Smooth muscle cell (in vitro differentiated cells): ENCODE data around the gene ZNF526. TPM values are rescaled to one million over a fixed set of nuclear protein-coding genes. Genes with fewer than 3 reads are reported as not detected.
A peak's percentile ranks its signal among the peaks of the same experiment; 100 is the strongest.

ENCODE experiments used
- DNase-seq: peaks from one replicate; lab custom pipeline; 2025; ENCODE audit not compliant: unreplicated experiment; lab: John Stamatoyannopoulos, UW
- H2AFZ ChIP-seq: fragments of 200-600 bp; sonication (generic); 2 replicates; pipeline ENCODE4 v1.6.0; 2016; ENCODE audit warnings: antibody characterized with exemption, low read depth, mild to moderate bottlenecking
- H3F3A ChIP-seq: fragments of 200-600 bp; sonication (generic); 2 replicates; pipeline ENCODE4 v1.6.0; 2017; ENCODE audit warnings: antibody characterized with exemption, low read depth
- H3K27ac ChIP-seq: fragments of 200-600 bp; sonication (generic); 2 replicates; pipeline ENCODE4 v1.5.1; 2016; ENCODE audit warnings: low read depth, mild to moderate bottlenecking
- H3K27me3 ChIP-seq: fragments of 200-600 bp; sonication (generic); 2 replicates; pipeline ENCODE4 v1.6.1; 2016; ENCODE audit warnings: low read depth, mild to moderate bottlenecking
- H3K36me3 ChIP-seq: fragments of 200-600 bp; sonication (generic); 2 replicates; pipeline ENCODE4 v1.5.1; 2016; ENCODE audit warnings: low read depth
- H3K4me1 ChIP-seq: fragments of 200-600 bp; sonication (generic); 2 replicates; pipeline ENCODE4 v1.5.1; 2016; ENCODE audit warnings: low read depth
- H3K4me2 ChIP-seq: fragments of 200-600 bp; sonication (generic); 2 replicates; pipeline ENCODE4 v1.6.0; 2016; ENCODE audit warnings: mild to moderate bottlenecking
- H3K4me3 ChIP-seq: fragments of 200-600 bp; sonication (generic); 2 replicates; pipeline ENCODE4 v1.5.1; 2016; ENCODE audit warnings: mild to moderate bottlenecking
- H3K79me2 ChIP-seq: fragments of 200-600 bp; sonication (generic); 2 replicates; pipeline ENCODE4 v1.6.0; 2016; ENCODE audit warnings: low read depth, mild to moderate bottlenecking
- H3K9ac ChIP-seq: fragments of 200-600 bp; sonication (generic); 2 replicates; pipeline ENCODE4 v1.6.0; 2016; ENCODE audit warnings: low read depth
- H3K9me3 ChIP-seq: fragments of 200-600 bp; sonication (generic); replicated peaks from 2 replicates; pipeline ENCODE4 v1.5.1; 2016; ENCODE audit warnings: low read depth
- H4K20me1 ChIP-seq: fragments of 200-600 bp; sonication (generic); 2 replicates; pipeline ENCODE4 v1.6.0; 2016; ENCODE audit warnings: low read depth
- CTCF ChIP-seq: fragments of 200-600 bp; sonication (generic); IDR thresholded peaks from 2 replicates; pipeline ENCODE4 v1.5.1; 2017; ENCODE audit warnings: borderline replicate concordance, mild to moderate bottlenecking, antibody characterized with exemption; ENCODE audit not compliant: insufficient read depth, poor library complexity, severe bottlenecking
- WGBS: methylation state at CpG from one replicate; pipeline ENCODE4 v1.1.7; 2016; ENCODE audit warnings: low lambda C conversion rate; 5-methylcytosine and 5-hydroxymethylcytosine counted together
- polyA plus RNA-seq: library from polyadenylated mRNA; unstranded; fragments of >200 nt; fragmentation: Nextera tagmentation; extraction: Ambion mirVana; gene quantifications from 2 replicates; pipeline ENCODE4 v1.2.1, GENCODE V29; 2016
- total RNA-seq: library from RNA; depleted of rRNA; stranded (reverse); fragments of >200 nt; gene quantifications from 2 replicates; pipeline ENCODE4 v1.2.3, GENCODE V29; 2014

ZNF526 gene
- total and polyA plus RNA-seq, 2 experiments from 2014 or later = 5.0 to 12.1 TPM

GRCh38 chr19:42177686-42178019 is 42.5 kb upstream of the ZNF526 start:
- Histone ChIP-seq H3K4me3 (no peak overlapping the region), H2AFZ (no peak overlapping the region), H3K4me1 (no peaks in the 10 kb centered on the region), H3K27me3 (peaks cover 82% of the 10 kb centered on the region), H3K9ac (no peak overlapping the region), H3K27ac (no peak overlapping the region), H3F3A (no peaks in the 10 kb centered on the region), H3K36me3 (no peaks in the 10 kb centered on the region), H3K79me2 (no peaks in the 10 kb centered on the region), H3K9me3 (no peaks in the 10 kb centered on the region), H4K20me1 (no peaks in the 10 kb centered on the region), H3K4me2 (no peak overlapping the region)
- no peak for TF ChIP-seq CTCF
- WGBS = 61% methylated on average over 3 of the region's 3 CpGs
- DNase-seq = no peak

GRCh38 chr19:42178791-42179674 is 41.1 kb upstream of the ZNF526 start:
- Histone ChIP-seq H3K4me1 (no peaks in the 10 kb centered on the region), H3K4me3 (no peak overlapping the region), H3K27me3 (peaks cover 79% of the 10 kb centered on the region), H4K20me1 (no peaks in the 10 kb centered on the region), H3K27ac (no peak overlapping the region), H2AFZ (no peak overlapping the region), H3K36me3 (no peaks in the 10 kb centered on the region), H3K79me2 (no peaks in the 10 kb centered on the region), H3K9me3 (no peaks in the 10 kb centered on the region), H3F3A (no peaks in the 10 kb centered on the region), H3K9ac (no peak overlapping the region), H3K4me2 (no peak overlapping the region)
- TF ChIP-seq CTCF = peak; percentile 39
- no peak for DNase-seq
- WGBS = 52% methylated on average over 5 of the region's 13 CpGs

GRCh38 chr19:42184401-42184861 is 35.7 kb upstream of the ZNF526 start:
- peak overlapping the region; percentile 26 for H3K27ac ChIP-seq
- no peaks in the 10 kb centered on the region for H3K79me2 ChIP-seq
- H2AFZ ChIP-seq = no peak overlapping the region
- H4K20me1 ChIP-seq = no peaks in the 10 kb centered on the region
- whole genome bisulfite sequencing = 9% methylated on average over 1 of the region's 1 CpG
- no peaks in the 10 kb centered on the region for H3K36me3 ChIP-seq
- peaks cover 4% of the 10 kb centered on the region for H3F3A ChIP-seq
- peak overlapping the region; percentile 43 for H3K4me2 ChIP-seq
- no peak overlapping the region for H3K4me3 ChIP-seq
- DNase-seq = peak; percentile 58
- H3K9me3 ChIP-seq = no peaks in the 10 kb centered on the region
- peaks cover 3% of the 10 kb centered on the region for H3K4me1 ChIP-seq
- peak; percentile 88 for TF ChIP-seq CTCF
- no peak overlapping the region for H3K9ac ChIP-seq
- peaks cover 28% of the 10 kb centered on the region for H3K27me3 ChIP-seq

GRCh38 chr19:42185277-42185676 is 34.8 kb upstream of the ZNF526 start:
- no peak overlapping the region for H2AFZ ChIP-seq

More at GRCh38 chr19:42185277-42185676, 34.8 kb upstream of the ZNF526 start:
- H3K9ac ChIP-seq = no peak overlapping the region
- H3K79me2 ChIP-seq = no peaks in the 10 kb centered on the region
- H3K27ac ChIP-seq = no peak overlapping the region
- no peaks in the 10 kb centered on the region for H4K20me1 ChIP-seq
- H3K27me3 ChIP-seq = peaks cover 21% of the 10 kb centered on the region
- no peaks in the 10 kb centered on the region for H3K9me3 ChIP-seq
- H3K4me2 ChIP-seq = peak overlapping the region; percentile 43
- no peak overlapping the region for H3K4me3 ChIP-seq
- peaks cover 3% of the 10 kb centered on the region for H3K4me1 ChIP-seq
- TF ChIP-seq CTCF = no peak
- H3K36me3 ChIP-seq = no peaks in the 10 kb centered on the region
- peaks cover 4% of the 10 kb centered on the region for H3F3A ChIP-seq
- DNase-seq = no peak
